GM23338 (cell line): Measurements from ENCODE around the gene DRG2. TPM values are rescaled to one million over a fixed set of nuclear protein-coding genes. Genes with fewer than 3 reads are reported as not detected.
A peak's percentile ranks its signal among the peaks of the same experiment; 100 is the strongest.

Source experiments
- ATAC-seq: fragments of 200-7000 bp; cut with Tn5 transposase; 3 replicates; pipeline ENCODE4 v1.9.1; 2020
- DNase-seq: peaks from one replicate; pipeline ENCODE4 v3.0.0-alpha.2; 2015; ENCODE audit warnings: low spot score
- H2AFZ ChIP-seq: fragments of 200-600 bp; sonication (generic); 2 replicates; pipeline ENCODE4 v1.8.0; 2016; ENCODE audit warnings: antibody characterized with exemption, mild to moderate bottlenecking, moderate library complexity
- H3F3A ChIP-seq: fragments of 200-600 bp; sonication (generic); replicated peaks from 2 replicates; pipeline ENCODE4 v1.8.0; 2017; ENCODE audit warnings: antibody characterized with exemption, mixed run types, low read depth
- H3K27ac ChIP-seq: fragments of 200-600 bp; sonication (generic); 2 replicates; pipeline ENCODE4 v1.6.1; 2016; ENCODE audit warnings: low read depth
- H3K27me3 ChIP-seq: fragments of 200-600 bp; sonication (generic); 2 replicates; pipeline ENCODE4 v1.8.0; 2016; ENCODE audit warnings: mild to moderate bottlenecking, mixed run types, moderate library complexity; ENCODE audit not compliant: insufficient read depth
- H3K36me3 ChIP-seq: fragments of 200-600 bp; sonication (generic); 2 replicates; pipeline ENCODE4 v1.8.0; 2016; ENCODE audit warnings: mild to moderate bottlenecking; ENCODE audit not compliant: insufficient read depth
- H3K4me1 ChIP-seq: fragments of 200-600 bp; sonication (generic); 2 replicates; pipeline ENCODE4 v1.8.0; 2016; ENCODE audit warnings: mild to moderate bottlenecking, moderate library complexity; ENCODE audit not compliant: insufficient read depth
- H3K4me2 ChIP-seq: fragments of 200-600 bp; sonication (generic); 2 replicates; pipeline ENCODE4 v1.7.1; 2017; ENCODE audit warnings: mixed run types
- H3K4me3 ChIP-seq: fragments of 200-600 bp; sonication (generic); 2 replicates; pipeline ENCODE4 v1.6.1; 2016; ENCODE audit warnings: mixed run types
- H3K79me2 ChIP-seq: fragments of 200-600 bp; sonication (generic); replicated peaks from 2 replicates; pipeline ENCODE4 v1.8.0; 2017; ENCODE audit warnings: mild to moderate bottlenecking; ENCODE audit not compliant: insufficient read depth
- H3K9me2 ChIP-seq: fragments of 200-600 bp; sonication (generic); 2 replicates; pipeline ENCODE4 v1.8.0; 2017; ENCODE audit not compliant: insufficient read depth
- H4K20me1 ChIP-seq: fragments of 200-600 bp; sonication (generic); replicated peaks from 2 replicates; pipeline ENCODE4 v1.8.0; 2017; ENCODE audit warnings: mild to moderate bottlenecking; ENCODE audit not compliant: insufficient read depth
- H3K27ac Mint-ChIP-seq: 2 replicates; pipeline ENCODE4 v1.8.0; 2020; ENCODE audit warnings: inconsistent platforms, mild to moderate bottlenecking, moderate library complexity, mixed read lengths
- H3K27me3 Mint-ChIP-seq: 3 replicates; pipeline ENCODE4 v1.8.0; 2022; ENCODE audit warnings: low read depth, mild to moderate bottlenecking, moderate library complexity, mixed read lengths, inconsistent platforms; ENCODE audit not compliant: insufficient read depth, poor library complexity
- H3K36me3 Mint-ChIP-seq: 3 replicates; pipeline ENCODE4 v1.8.0; 2021; ENCODE audit warnings: low read depth, mild to moderate bottlenecking, inconsistent platforms, moderate library complexity, mixed read lengths
- H3K4me1 Mint-ChIP-seq: 3 replicates; pipeline ENCODE4 v1.8.0; 2020; ENCODE audit warnings: mild to moderate bottlenecking, inconsistent platforms, mixed read lengths
- H3K4me3 Mint-ChIP-seq: 3 replicates; pipeline ENCODE4 v1.8.0; 2021; ENCODE audit warnings: moderate library complexity, mild to moderate bottlenecking, inconsistent platforms, mixed read lengths
- H3K9me3 Mint-ChIP-seq: 3 replicates; pipeline ENCODE4 v1.8.0; 2020; ENCODE audit warnings: moderate library complexity, mild to moderate bottlenecking, inconsistent platforms, mixed read lengths
- CREB1 ChIP-seq: fragments of 250-450 bp; sonication (Bioruptor Pico); IDR thresholded peaks from 2 replicates; pipeline ENCODE4 v1.5.0; 2020; ENCODE audit warnings: low read depth, mild to moderate bottlenecking, moderate library complexity
- ETS1 ChIP-seq: IDR thresholded peaks from 2 replicates; pipeline ENCODE4 v1.6.1; 2016; ENCODE audit warnings: antibody characterized with exemption
- EZH2 ChIP-seq: fragments of 200-600 bp; sonication (generic); IDR thresholded peaks from one replicate; pipeline ENCODE4 v1.8.0; 2017; ENCODE audit warnings: antibody characterized with exemption, mild to moderate bottlenecking, low read depth; ENCODE audit not compliant: unreplicated experiment
- JUNB ChIP-seq: IDR thresholded peaks from one replicate; pipeline ENCODE4 v1.6.1; 2016; ENCODE audit warnings: antibody characterized with exemption; ENCODE audit not compliant: unreplicated experiment
- NANOG ChIP-seq: IDR thresholded peaks from 2 replicates; pipeline ENCODE4 v1.6.1; 2016; ENCODE audit warnings: antibody characterized with exemption, borderline replicate concordance
- POLR2AphosphoS5 ChIP-seq: IDR thresholded peaks from 2 replicates; pipeline ENCODE4 v1.6.1; 2016; ENCODE audit warnings: antibody characterized with exemption, low read depth
- STAT1 ChIP-seq: IDR thresholded peaks from one replicate; pipeline ENCODE4 v1.6.1; 2016; ENCODE audit warnings: antibody characterized with exemption; ENCODE audit not compliant: unreplicated experiment
- ZNF114 ChIP-seq: fragments of 250-450 bp; sonication (Bioruptor Pico); IDR thresholded peaks from 2 replicates; pipeline ENCODE4 v1.5.0; 2020; ENCODE audit warnings: mild to moderate bottlenecking, moderate library complexity
- ZNF331 ChIP-seq: fragments of 250-450 bp; sonication (Bioruptor Pico); IDR thresholded peaks from 2 replicates; pipeline ENCODE4 v1.5.0; 2020; ENCODE audit warnings: low read depth, mild to moderate bottlenecking, moderate library complexity
- polyA plus RNA-seq: library from polyadenylated mRNA; unstranded; fragments of >200 nt; fragmentation: Nextera tagmentation; extraction: Ambion mirVana; gene quantifications from 2 replicates; pipeline ENCODE4 v1.2.1, GENCODE V29; 2016
- total RNA-seq: library from RNA; depleted of rRNA; stranded (reverse); fragments of >200 nt; shearing (Covaris generic); gene quantifications from 2 replicates; pipeline ENCODE4 v1.2.3, GENCODE V29; 2014
- TF ChIP-seq, protein P1 (sequence below): fragments of 250-450 bp; sonication (Bioruptor Pico); IDR thresholded peaks from 2 replicates; pipeline ENCODE4 v1.5.0; 2020; ENCODE audit warnings: mild to moderate bottlenecking, moderate library complexity
- TF ChIP-seq, protein P2 (sequence below), 2 experiments: fragments of 200-600 bp in 1 of 2; sonication (generic) in 1 of 2; conservative IDR thresholded peaks; 2 replicates each; pipeline versions ENCODE4 v1.5.1 to v1.6.1; 2016 to 2017; ENCODE audit warnings: antibody characterized with exemption in 2 of 2, low read depth in 2 of 2, mild to moderate bottlenecking in 2 of 2, moderate library complexity in 1 of 2

DRG2 gene
- total and polyA plus RNA-seq, 2 experiments from 2014 or later: 36.2 to 48.0 TPM

- H3K36me3 Mint-ChIP-seq: no peaks in the 10 kb centered on the region
- Histone ChIP-seq H3K79me2 (no peaks in the 10 kb centered on the region), H3K27me3 (no peaks in the 10 kb centered on the region), H4K20me1 (no peaks in the 10 kb centered on the region), H3K4me3 (no peak overlapping the region), H3K36me3 (no peaks in the 10 kb centered on the region), H3K27ac (no peak overlapping the region), H2AFZ (peak overlapping the region; percentile 63; the same call in 1 of the 2 replicates), H3K4me2 (no peak overlapping the region), H3F3A (no peaks in the 10 kb centered on the region), H3K4me1 (no peaks in the 10 kb centered on the region), H3K9me2 (0 out of 2 replicates have a peak, but pooled peaks cover 4% of the 10 kb centered on the region)
- ATAC-seq (no peak), DNase-seq (no peak)
- no peak overlapping the region for H3K4me3 Mint-ChIP-seq
- H3K27me3 Mint-ChIP-seq: peaks cover 5% of the 10 kb centered on the region
- no peak overlapping the region for H3K27ac Mint-ChIP-seq
- no peaks in the 10 kb centered on the region for H3K9me3 Mint-ChIP-seq
- no peaks in the 10 kb centered on the region for H3K4me1 Mint-ChIP-seq
- TF ChIP-seq CREB1 (CRISPR knock-in tag): no peak
- no peak for TF ChIP-seq STAT1
- TF ChIP-seq ETS1: no peak
- TF ChIP-seq POLR2AphosphoS5: no peak
- TF ChIP-seq, protein P1, sequence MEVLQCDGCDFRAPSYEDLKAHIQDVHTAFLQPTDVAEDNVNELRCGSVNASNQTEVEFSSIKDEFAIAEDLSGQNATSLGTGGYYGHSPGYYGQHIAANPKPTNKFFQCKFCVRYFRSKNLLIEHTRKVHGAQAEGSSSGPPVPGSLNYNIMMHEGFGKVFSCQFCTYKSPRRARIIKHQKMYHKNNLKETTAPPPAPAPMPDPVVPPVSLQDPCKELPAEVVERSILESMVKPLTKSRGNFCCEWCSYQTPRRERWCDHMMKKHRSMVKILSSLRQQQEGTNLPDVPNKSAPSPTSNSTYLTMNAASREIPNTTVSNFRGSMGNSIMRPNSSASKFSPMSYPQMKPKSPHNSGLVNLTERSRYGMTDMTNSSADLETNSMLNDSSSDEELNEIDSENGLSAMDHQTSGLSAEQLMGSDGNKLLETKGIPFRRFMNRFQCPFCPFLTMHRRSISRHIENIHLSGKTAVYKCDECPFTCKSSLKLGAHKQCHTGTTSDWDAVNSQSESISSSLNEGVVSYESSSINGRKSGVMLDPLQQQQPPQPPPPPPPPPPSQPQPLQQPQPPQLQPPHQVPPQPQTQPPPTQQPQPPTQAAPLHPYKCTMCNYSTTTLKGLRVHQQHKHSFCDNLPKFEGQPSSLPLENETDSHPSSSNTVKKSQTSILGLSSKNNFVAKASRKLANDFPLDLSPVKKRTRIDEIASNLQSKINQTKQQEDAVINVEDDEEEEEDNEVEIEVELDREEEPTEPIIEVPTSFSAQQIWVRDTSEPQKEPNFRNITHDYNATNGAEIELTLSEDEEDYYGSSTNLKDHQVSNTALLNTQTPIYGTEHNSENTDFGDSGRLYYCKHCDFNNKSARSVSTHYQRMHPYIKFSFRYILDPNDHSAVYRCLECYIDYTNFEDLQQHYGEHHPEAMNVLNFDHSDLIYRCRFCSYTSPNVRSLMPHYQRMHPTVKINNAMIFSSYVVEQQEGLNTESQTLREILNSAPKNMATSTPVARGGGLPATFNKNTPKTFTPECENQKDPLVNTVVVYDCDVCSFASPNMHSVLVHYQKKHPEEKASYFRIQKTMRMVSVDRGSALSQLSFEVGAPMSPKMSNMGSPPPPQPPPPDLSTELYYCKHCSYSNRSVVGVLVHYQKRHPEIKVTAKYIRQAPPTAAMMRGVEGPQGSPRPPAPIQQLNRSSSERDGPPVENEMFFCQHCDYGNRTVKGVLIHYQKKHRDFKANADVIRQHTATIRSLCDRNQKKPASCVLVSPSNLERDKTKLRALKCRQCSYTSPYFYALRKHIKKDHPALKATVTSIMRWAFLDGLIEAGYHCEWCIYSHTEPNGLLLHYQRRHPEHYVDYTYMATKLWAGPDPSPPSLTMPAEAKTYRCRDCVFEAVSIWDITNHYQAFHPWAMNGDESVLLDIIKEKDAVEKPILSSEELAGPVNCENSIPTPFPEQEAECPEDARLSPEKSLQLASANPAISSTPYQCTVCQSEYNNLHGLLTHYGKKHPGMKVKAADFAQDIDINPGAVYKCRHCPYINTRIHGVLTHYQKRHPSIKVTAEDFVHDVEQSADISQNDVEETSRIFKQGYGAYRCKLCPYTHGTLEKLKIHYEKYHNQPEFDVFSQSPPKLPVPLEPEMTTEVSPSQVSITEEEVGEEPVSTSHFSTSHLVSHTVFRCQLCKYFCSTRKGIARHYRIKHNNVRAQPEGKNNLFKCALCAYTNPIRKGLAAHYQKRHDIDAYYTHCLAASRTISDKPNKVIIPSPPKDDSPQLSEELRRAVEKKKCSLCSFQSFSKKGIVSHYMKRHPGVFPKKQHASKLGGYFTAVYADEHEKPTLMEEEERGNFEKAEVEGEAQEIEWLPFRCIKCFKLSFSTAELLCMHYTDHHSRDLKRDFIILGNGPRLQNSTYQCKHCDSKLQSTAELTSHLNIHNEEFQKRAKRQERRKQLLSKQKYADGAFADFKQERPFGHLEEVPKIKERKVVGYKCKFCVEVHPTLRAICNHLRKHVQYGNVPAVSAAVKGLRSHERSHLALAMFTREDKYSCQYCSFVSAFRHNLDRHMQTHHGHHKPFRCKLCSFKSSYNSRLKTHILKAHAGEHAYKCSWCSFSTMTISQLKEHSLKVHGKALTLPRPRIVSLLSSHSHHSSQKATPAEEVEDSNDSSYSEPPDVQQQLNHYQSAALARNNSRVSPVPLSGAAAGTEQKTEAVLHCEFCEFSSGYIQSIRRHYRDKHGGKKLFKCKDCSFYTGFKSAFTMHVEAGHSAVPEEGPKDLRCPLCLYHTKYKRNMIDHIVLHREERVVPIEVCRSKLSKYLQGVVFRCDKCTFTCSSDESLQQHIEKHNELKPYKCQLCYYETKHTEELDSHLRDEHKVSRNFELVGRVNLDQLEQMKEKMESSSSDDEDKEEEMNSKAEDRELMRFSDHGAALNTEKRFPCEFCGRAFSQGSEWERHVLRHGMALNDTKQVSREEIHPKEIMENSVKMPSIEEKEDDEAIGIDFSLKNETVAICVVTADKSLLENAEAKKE: no peak
- TF ChIP-seq ZNF114 (CRISPR knock-in tag): no peak
- TF ChIP-seq ZNF331 (CRISPR knock-in tag): no peak
- TF ChIP-seq JUNB: no peak
- no peak for TF ChIP-seq NANOG
- TF ChIP-seq, protein P2, sequence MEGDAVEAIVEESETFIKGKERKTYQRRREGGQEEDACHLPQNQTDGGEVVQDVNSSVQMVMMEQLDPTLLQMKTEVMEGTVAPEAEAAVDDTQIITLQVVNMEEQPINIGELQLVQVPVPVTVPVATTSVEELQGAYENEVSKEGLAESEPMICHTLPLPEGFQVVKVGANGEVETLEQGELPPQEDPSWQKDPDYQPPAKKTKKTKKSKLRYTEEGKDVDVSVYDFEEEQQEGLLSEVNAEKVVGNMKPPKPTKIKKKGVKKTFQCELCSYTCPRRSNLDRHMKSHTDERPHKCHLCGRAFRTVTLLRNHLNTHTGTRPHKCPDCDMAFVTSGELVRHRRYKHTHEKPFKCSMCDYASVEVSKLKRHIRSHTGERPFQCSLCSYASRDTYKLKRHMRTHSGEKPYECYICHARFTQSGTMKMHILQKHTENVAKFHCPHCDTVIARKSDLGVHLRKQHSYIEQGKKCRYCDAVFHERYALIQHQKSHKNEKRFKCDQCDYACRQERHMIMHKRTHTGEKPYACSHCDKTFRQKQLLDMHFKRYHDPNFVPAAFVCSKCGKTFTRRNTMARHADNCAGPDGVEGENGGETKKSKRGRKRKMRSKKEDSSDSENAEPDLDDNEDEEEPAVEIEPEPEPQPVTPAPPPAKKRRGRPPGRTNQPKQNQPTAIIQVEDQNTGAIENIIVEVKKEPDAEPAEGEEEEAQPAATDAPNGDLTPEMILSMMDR (conservative IDR thresholded peaks at IDR 0.05; ENCODE audit: low read depth in 2 of 2): no peak
- TF ChIP-seq EZH2: no peak
Measured at GRCh38 chr17:18076936-18077335, 10.8 kb upstream of the DRG2 start.
